K562 (cell line): ENCODE data around the gene CHST8. TPM values are rescaled to one million over a fixed set of nuclear protein-coding genes. Genes with fewer than 3 reads are reported as not detected.

Experiments used
- DEAF1 ChIP-seq: fragments of 450-650 bp; formaldehyde crosslinking; IDR thresholded peaks from 2 replicates; pipeline ENCODE4 v1.4.0; 2020; ENCODE audit warnings: mild to moderate bottlenecking, moderate library complexity
- FOXA3 ChIP-seq, 2 experiments: fragments of 450-650 bp in 1 of 2; sonication (generic) in 1 of 2; formaldehyde crosslinking; IDR thresholded peaks in 1 of 2; conservative IDR thresholded peaks in 1 of 2; 2 replicates each; pipeline versions ENCODE4 v1.4.0 to v1.8.0; 2020 to 2022; ENCODE audit warnings: mild to moderate bottlenecking in 2 of 2, missing genetic modification reagents in 1 of 2
- HCFC1 ChIP-seq: IDR thresholded peaks from 2 replicates; pipeline ENCODE4 v1.6.1; 2012; ENCODE audit warnings: low read depth, low read length, improper control_type of control experiment
- SOX6 ChIP-seq: fragments of 450-650 bp; IDR thresholded peaks from 2 replicates; pipeline ENCODE4 v1.6.1; 2014; ENCODE audit warnings: mild to moderate bottlenecking
- ZNF639 ChIP-seq, 2 experiments: fragments of 200-800 bp in 1 of 2; sonication (Bioruptor generic) in 1 of 2; sonication (generic) in 1 of 2; formaldehyde crosslinking in 1 of 2; IDR thresholded peaks in 1 of 2; conservative IDR thresholded peaks in 1 of 2; 2 replicates each; pipeline versions ENCODE4 v1.5.0 to v1.6.1; 2016 to 2020; ENCODE audit warnings: missing compliant biosample characterization in 1 of 2, missing genetic modification characterization in 1 of 2, missing genetic modification reagents in 1 of 2
- polyA plus RNA-seq, 8 experiments: library from polyadenylated mRNA; depleted of rRNA in 4 of 8; stranded (reverse) in 5 of 8; unstranded in 3 of 8; fragments of >200 nt; fragmentation: Nextera tagmentation in 2 of 8; fragmentation: Illumina TruSeq in 1 of 8; extraction: Ambion mirVana in 2 of 8; extraction: Trizol in 1 of 8; gene quantifications; 2 replicates each; pipeline versions ENCODE4 v1.2.1 to v1.2.3, GENCODE V29; 2011 to 2014; ENCODE audit warnings: inconsistent platforms in 1 of 8, missing spikeins in 1 of 8
- total RNA-seq, 7 experiments: library from RNA; depleted of rRNA in 6 of 7; stranded (reverse); fragments of >200 nt in 6 of 7; fragmentation: Illumina TruSeq in 2 of 7; extraction: Trizol in 2 of 7; gene quantifications; 2 replicates each; pipeline versions ENCODE4 v1.2.1 to v1.2.3, GENCODE V29; 2011 to 2021; ENCODE audit warnings: low replicate concordance in 1 of 7
- TF ChIP-seq, protein P1 (sequence below), 2 experiments: fragments of 450-650 bp; formaldehyde crosslinking in 1 of 2; IDR thresholded peaks; 2 replicates each; pipeline versions ENCODE4 v1.4.0 to v1.6.1; 2014 to 2020; ENCODE audit warnings: mild to moderate bottlenecking in 2 of 2, borderline replicate concordance in 1 of 2, low read depth in 1 of 2

CHST8 gene
- total and polyA plus RNA-seq, 9 of the 15 experiments (the other 6 are each of a cell fraction or from before 2014, with no cell fraction given): 0.11 TPM; not detected in 8

- TF ChIP-seq, protein P1, sequence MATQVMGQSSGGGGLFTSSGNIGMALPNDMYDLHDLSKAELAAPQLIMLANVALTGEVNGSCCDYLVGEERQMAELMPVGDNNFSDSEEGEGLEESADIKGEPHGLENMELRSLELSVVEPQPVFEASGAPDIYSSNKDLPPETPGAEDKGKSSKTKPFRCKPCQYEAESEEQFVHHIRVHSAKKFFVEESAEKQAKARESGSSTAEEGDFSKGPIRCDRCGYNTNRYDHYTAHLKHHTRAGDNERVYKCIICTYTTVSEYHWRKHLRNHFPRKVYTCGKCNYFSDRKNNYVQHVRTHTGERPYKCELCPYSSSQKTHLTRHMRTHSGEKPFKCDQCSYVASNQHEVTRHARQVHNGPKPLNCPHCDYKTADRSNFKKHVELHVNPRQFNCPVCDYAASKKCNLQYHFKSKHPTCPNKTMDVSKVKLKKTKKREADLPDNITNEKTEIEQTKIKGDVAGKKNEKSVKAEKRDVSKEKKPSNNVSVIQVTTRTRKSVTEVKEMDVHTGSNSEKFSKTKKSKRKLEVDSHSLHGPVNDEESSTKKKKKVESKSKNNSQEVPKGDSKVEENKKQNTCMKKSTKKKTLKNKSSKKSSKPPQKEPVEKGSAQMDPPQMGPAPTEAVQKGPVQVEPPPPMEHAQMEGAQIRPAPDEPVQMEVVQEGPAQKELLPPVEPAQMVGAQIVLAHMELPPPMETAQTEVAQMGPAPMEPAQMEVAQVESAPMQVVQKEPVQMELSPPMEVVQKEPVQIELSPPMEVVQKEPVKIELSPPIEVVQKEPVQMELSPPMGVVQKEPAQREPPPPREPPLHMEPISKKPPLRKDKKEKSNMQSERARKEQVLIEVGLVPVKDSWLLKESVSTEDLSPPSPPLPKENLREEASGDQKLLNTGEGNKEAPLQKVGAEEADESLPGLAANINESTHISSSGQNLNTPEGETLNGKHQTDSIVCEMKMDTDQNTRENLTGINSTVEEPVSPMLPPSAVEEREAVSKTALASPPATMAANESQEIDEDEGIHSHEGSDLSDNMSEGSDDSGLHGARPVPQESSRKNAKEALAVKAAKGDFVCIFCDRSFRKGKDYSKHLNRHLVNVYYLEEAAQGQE (IDR thresholded peaks at IDR 0.05; ENCODE audit: borderline replicate concordance): no peak
- TF ChIP-seq, protein P1 (CRISPR knock-in tag; IDR thresholded peaks at IDR 0.05; ENCODE audit: low read depth): no peak
- TF ChIP-seq ZNF639 (CRISPR knock-in tag; conservative IDR thresholded peaks at IDR 0.05 in 1 of 2, IDR thresholded peaks at IDR 0.05 in 1 of 2): no peak
- no peak for TF ChIP-seq DEAF1 (CRISPR knock-in tag)
- TF ChIP-seq FOXA3 (CRISPR knock-in tag; conservative IDR thresholded peaks at IDR 0.05 in 1 of 2, IDR thresholded peaks at IDR 0.05 in 1 of 2): no peak
- TF ChIP-seq SOX6: no peak
- no peak for TF ChIP-seq HCFC1
Observed at GRCh38 chr19:33810821-33811220, 189.1 kb downstream of the CHST8 start (continued).
